Thymus (tissue), 11 donors: ENCODE measurements around the gene KCNJ10. TPM values are rescaled to one million over a fixed set of nuclear protein-coding genes. Genes with fewer than 3 reads are reported as not detected.

Experiments
- DNase-seq, 9 donors: peaks; one replicate each; pipeline ENCODE4 v3.0.0-alpha.2; 2013; ENCODE audit warnings: low spot score in 9 of 9, low read depth in 6 of 9, missing footprints in 1 of 9
- H3K27ac ChIP-seq, 2 donors: one replicate each; pipeline ENCODE4 v1.5.1; 2013; ENCODE audit warnings: control low read depth in 1 of 2, low read depth in 1 of 2, low read length in 1 of 2, mild to moderate bottlenecking in 1 of 2, moderate library complexity in 1 of 2
- H3K27me3 ChIP-seq, 2 donors: one replicate each; pipeline ENCODE4 v1.5.1; 2013; ENCODE audit warnings: low read length in 1 of 2; ENCODE audit not compliant: control insufficient read depth in 2 of 2, insufficient read depth in 1 of 2
- H3K36me3 ChIP-seq, 2 donors: one replicate each; pipeline ENCODE4 v1.5.1; 2013; ENCODE audit warnings: low read length in 1 of 2, mild to moderate bottlenecking in 1 of 2, moderate library complexity in 1 of 2; ENCODE audit not compliant: control insufficient read depth in 2 of 2, insufficient read depth in 2 of 2
- H3K4me1 ChIP-seq, 2 donors: one replicate each; pipeline ENCODE4 v1.5.1; 2013; ENCODE audit warnings: low read length in 2 of 2; ENCODE audit not compliant: control insufficient read depth in 2 of 2, insufficient read depth in 2 of 2
- H3K4me3 ChIP-seq, 2 donors: one replicate each; pipeline ENCODE4 v1.5.1; 2013; ENCODE audit warnings: low read length in 2 of 2, control low read depth in 1 of 2, mild to moderate bottlenecking in 1 of 2
- H3K9me3 ChIP-seq, 2 donors: one replicate each; pipeline ENCODE4 v1.5.1; 2013; ENCODE audit warnings: low read length in 1 of 2, mild to moderate bottlenecking in 1 of 2; ENCODE audit not compliant: control insufficient read depth in 2 of 2, insufficient read depth in 1 of 2
- WGBS: extraction: QIAGEN DNeasy Blood & Tissue Kit; methylation state at CpG from one replicate; pipeline ENCODE4 v1.1.7; 2013; 5-methylcytosine and 5-hydroxymethylcytosine counted together
- polyA plus RNA-seq: library from polyadenylated mRNA; stranded (reverse); fragments of 200-250 nt; gene quantifications from one replicate; pipeline ENCODE4 v1.2.3, GENCODE V29; 2013
- total RNA-seq: library from RNA; stranded (reverse); fragments of 120-200 nt; gene quantifications from one replicate; pipeline ENCODE4 v1.2.4, GENCODE V29; 2013
- donor health status: healthy.

Gene KCNJ10
- total and polyA plus RNA-seq, 2 donors, result 0.27 to 0.33 TPM

DNA sequence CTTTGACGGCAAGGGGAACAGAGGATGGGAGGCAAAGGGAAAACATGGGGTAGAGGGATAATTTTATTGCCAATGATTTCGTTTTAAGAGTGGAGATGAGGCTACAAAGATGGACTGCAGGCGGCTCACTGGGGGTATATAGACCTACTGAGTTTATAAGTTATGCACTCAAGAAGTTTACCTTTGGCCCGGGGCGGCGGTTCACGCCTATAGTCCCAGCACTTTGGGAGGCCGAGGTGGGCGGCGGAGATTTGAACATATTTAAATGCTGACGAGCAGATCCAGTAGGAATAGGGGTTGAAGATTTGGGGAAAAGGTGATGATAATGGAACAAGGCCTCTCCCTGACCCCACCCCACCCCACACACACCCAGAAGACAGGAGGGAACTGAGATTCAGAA lies 107.8 kb downstream of the KCNJ10 start:
- Histone ChIP-seq H3K4me3 (no peak overlapping the region), H3K27ac (no peak overlapping the region), H3K4me1 (no peaks in the 10 kb centered on the region), H3K27me3 (peaks cover 0 to 5% of the 10 kb centered on the region in 2 donors), H3K36me3 (no peaks in the 10 kb centered on the region), H3K9me3 (no peaks in the 10 kb centered on the region)
- DNase-seq, result no peak
- WGBS, result 96% methylated on average over 11 of the region's 11 CpGs

DNA sequence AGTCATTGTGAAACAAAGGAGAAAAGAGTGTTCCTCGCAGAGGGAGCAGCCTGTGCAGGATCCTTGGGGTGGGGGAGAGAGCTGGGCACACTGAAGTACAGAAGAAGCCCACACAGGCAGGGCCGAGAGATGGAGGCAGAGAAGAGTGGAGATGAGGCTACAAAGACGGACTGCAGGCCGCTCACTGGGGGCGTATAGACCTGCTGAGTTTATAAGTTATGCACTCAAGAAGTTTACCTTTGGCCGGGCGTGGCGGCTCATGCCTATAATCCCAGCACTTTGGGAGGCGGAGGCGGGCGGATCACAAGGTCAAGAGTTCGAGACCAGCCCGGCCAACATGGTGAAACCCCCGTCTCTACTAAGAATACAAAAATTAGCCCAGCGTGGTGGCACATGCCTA lies 108.3 kb downstream of the KCNJ10 start:
- no peak for DNase-seq
- H3K27me3 ChIP-seq, result peaks cover 0 to 5% of the 10 kb centered on the region in 2 donors
- no peaks in the 10 kb centered on the region for H3K36me3 ChIP-seq
- 91% methylated on average over 15 of the region's 15 CpGs for WGBS
- H3K4me1 ChIP-seq, result no peaks in the 10 kb centered on the region
- no peaks in the 10 kb centered on the region for H3K9me3 ChIP-seq
- H3K27ac ChIP-seq, result no peak overlapping the region
- no peak overlapping the region for H3K4me3 ChIP-seq

DNA sequence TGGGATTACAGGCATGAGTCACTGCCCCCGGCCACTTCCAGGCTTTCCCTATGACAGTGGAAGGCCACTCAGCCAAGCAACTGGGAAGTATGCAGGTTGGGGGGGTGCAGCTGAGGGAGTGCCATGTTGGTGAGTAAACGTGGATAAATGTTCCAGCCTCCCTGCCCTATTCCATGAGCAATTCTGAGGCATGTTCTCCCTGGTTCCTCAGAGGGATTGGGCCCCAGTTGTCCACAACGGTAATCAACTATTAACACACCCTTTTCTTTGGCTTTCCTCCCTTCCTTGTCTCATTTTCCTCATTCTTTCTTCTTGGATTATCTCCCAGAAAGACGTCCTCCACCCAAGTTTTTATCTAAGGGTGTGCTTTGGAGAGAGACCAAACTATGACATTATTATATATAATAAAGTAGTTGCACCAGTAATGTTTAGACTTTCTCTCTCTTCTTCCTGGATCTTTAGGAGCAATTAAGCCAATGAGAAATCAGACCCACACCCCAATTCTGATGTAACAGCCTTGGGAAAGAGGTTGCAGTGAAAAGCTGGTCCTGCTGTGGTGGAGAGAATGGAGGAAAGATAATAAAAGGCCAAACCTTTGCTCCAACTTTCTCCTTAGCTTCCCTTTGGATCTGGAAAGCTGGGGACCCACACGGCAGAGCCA lies 109.1 kb downstream of the KCNJ10 start:
- DNase-seq, result no peak
- Histone ChIP-seq H3K27me3 (peaks cover 0 to 5% of the 10 kb centered on the region in 2 donors), H3K4me1 (no peaks in the 10 kb centered on the region), H3K36me3 (no peaks in the 10 kb centered on the region), H3K27ac (no peak overlapping the region), H3K4me3 (no peak overlapping the region), H3K9me3 (no peaks in the 10 kb centered on the region)
- 92% methylated on average over 5 of the region's 5 CpGs for WGBS

DNA sequence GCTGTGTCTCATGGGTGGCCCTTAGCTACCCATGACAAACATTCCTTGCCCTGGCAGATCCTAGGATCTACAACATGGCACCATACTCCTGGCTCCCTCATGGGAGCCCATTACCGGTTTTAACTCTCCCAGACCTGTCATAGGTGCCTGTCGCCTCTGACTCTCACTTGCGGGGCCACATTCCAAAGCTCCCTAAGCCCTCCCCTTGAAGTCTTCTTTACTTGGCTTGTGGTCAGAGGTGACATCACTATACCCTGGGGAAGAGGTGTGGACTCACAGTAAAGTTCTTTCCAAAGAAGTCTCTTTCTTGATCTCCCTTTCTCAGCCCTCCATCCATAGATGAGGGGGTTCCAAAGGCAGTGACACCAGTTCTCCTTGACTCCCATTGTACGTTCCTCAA lies 110.5 kb downstream of the KCNJ10 start:
- Histone ChIP-seq H3K27me3 (peaks cover 0 to 3% of the 10 kb centered on the region in 2 donors), H3K27ac (no peak overlapping the region), H3K4me1 (no peaks in the 10 kb centered on the region), H3K9me3 (no peaks in the 10 kb centered on the region), H3K4me3 (no peak overlapping the region), H3K36me3 (no peaks in the 10 kb centered on the region)
- DNase-seq, result no peak
- 89% methylated on average over 4 of the region's 4 CpGs for WGBS

DNA sequence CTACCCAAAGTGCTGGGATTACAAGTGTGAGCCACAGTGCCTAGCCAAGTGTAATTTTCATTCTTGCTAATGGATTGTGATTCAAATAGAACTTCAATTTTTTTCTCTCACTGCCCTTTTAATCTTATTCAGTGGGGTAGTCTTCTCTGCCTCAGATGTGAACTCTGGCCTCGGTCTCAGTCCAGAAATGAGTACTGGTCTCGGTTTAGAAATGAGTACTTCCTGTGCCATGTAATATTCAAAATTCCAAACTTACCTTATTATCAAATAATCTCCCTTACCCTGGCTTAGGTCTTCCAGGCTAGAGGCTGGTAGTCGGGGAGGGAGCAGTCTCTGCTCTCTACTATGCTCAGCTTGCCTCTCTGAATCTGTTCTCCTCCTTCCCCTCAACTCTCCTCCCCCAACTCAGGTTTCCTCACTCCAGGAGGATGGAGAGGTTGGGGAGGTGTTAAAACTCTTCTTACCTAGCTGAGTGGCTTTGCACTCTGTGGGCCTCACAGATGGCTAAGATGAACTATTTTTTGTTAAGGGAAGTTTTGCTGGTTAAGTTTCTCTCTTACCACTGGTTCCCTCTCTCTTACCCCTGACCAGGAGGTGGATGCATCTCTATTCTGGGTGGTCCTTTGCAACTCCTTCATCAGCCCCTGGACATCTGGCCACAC lies 111.1 kb downstream of the KCNJ10 start:
- DNase-seq, result no peak
- Histone ChIP-seq H3K4me3 (no peak overlapping the region), H3K9me3 (no peaks in the 10 kb centered on the region), H3K27me3 (peaks cover 0 to 3% of the 10 kb centered on the region in 2 donors), H3K36me3 (no peaks in the 10 kb centered on the region), H3K4me1 (no peaks in the 10 kb centered on the region), H3K27ac (no peak overlapping the region)
- WGBS, result 93% methylated on average over 3 of the region's 3 CpGs

DNA sequence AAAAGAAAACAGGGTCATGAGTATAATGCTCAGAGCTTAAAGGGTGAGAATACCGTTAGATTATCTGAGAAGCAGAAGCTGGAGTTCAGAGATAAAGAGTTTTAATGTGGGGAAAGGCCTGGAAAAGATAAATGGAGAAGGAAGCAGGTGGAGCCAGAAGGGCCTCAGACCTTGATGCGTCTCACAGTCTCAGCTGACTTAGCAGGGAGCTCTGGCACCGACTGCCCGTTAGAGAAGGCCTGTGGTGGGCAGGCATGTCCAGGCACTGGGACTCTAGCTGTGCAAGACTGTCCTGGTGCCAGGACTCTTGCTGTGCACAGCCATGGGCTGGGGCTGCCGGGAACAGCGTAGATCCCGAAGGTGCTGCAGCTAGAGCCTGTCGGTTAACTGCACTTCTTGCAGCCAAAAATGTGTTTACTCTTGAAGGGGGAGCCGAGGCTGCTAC lies 112.1 kb downstream of the KCNJ10 start:
- whole genome bisulfite sequencing, result 74% methylated on average over 9 of the region's 9 CpGs
- H3K27me3 ChIP-seq, result peaks cover 0 to 4% of the 10 kb centered on the region in 2 donors
- H3K4me1 ChIP-seq, result no peaks in the 10 kb centered on the region
- no peak overlapping the region for H3K4me3 ChIP-seq
- no peaks in the 10 kb centered on the region for H3K9me3 ChIP-seq
- no peak for DNase-seq
- H3K27ac ChIP-seq, result no peak overlapping the region
- H3K36me3 ChIP-seq, result no peaks in the 10 kb centered on the region

DNA sequence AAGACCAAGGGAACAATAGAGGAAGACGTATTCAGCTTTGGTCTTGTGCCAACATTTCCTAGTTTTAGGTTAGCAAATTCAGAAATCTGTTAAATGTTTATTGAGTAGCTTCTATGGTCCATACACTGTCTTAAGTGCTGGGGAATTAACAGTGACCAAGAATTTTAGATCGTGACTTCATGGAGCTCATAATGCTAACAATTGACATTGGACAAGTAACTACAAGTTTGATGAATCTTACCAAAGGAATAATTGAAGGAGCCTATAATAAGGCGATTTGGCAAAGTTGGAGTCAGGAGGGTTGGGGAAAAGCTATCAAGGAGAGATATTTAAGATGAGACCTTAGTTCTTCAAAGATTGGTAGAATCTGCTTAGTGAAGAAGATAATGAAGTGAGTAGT lies 114.5 kb downstream of the KCNJ10 start:
- H3K9me3 ChIP-seq, result no peaks in the 10 kb centered on the region
- H3K36me3 ChIP-seq, result no peaks in the 10 kb centered on the region
- no peak overlapping the region for H3K4me3 ChIP-seq
- H3K27ac ChIP-seq, result no peak overlapping the region
- peaks cover 0 to 1% of the 10 kb centered on the region in 2 donors for H3K4me1 ChIP-seq
- 94% methylated on average over 3 of the region's 3 CpGs for WGBS
- H3K27me3 ChIP-seq, result peaks cover 0 to 11% of the 10 kb centered on the region in 2 donors
- no peak for DNase-seq

DNA sequence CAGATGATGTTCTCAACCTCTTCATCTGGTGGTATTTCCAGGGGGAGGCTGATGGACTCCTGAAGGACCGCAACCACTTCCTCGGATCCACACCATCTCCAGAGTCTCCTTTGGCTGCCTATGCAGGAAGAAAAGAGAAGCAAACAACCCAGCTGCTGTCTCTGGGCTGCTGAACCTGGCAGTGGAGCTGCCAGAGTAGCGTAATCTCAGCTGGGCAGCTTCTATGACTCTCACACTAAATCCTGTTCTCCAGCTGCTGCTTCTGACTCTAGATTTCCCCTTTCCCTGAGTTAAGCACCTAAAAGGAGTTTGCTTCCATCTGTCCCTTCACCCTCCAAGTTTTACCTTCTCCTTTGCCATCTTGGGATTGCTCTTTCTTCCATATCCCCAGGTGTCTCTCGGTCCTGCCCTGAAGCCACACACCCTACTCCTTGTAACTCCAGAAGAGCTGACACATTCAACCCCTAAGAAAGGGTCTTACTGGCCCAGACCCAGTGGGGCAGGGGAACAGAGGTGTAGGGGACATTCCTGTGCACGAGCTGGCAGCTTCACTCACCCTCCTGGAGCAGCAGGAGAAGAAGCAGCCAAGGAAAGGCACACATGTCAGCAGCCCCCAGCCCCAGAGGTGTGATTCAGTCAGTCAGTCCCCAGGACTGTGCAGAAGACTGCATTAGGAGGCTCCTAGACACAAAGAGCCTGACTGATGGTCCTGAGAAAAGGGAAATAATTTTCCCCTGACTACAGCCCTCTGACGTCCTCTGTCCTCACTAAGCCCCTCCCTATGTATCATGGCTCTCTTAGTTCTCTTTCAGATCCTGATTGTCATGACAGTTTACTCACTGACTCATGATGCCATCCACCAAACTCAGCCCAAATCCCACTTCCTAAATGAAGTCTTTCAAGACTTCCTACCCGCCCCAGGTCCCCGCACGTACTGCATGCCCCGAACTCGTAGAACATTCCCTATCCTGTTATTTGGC lies 116.1 kb downstream of the KCNJ10 start, which contains the start of gene SLAMF9:
Gene SLAMF9 (minus strand): TSS at position 702 of the 980 bp plus-strand sequence. CDS start 100 bp downstream, at position 602.
- Histone ChIP-seq H3K27ac (no peak within 1 kb of the TSS), H3K4me3 (no peak within 1 kb of the TSS), H3K36me3 (no peaks in the 10 kb centered on the region), H3K4me1 (peaks cover 2 to 3% of the 10 kb centered on the region in 2 donors), H3K27me3 (peaks cover 0 to 11% of the 10 kb centered on the region in 2 donors), H3K9me3 (no peaks in the 10 kb centered on the region)
- DNase-seq, result no peak
- 81% methylated on average over 11 of the region's 11 CpGs for WGBS
